T-cell (primary cell): ENCODE data around the gene LIX1. TPM values are rescaled to one million over a fixed set of nuclear protein-coding genes. Genes with fewer than 3 reads are reported as not detected.
"Not testable (repeated sequence)": the region's sequence is repeated elsewhere in the genome, so short reads cannot be mapped to it uniquely, and the experiment has no call there.

ENCODE experiments used
- ATAC-seq, 4 experiments: fragments of 200-7000 bp in 3 of 4; fragments of 150-1000 bp in 1 of 4; cut with Tn5 transposase; replicated peaks in 1 of 4; 1 replicate in 3 of 4; 2 replicates in 1 of 4; pipeline ENCODE4 v1.10.0; 2021; ENCODE audit warnings: moderate library complexity in 3 of 4, mild to moderate bottlenecking in 2 of 4, moderate number of reproducible peaks in 1 of 4
- CTCF ChIA-PET, 2 donors: fragments of 300-600 bp; sonication (Branson Sonifier 250); formaldehyde crosslinking; loops; one replicate each; lab custom pipeline; 2022; ENCODE audit warnings: antibody characterized with exemption in 2 of 2; lab: Charles Lee
- POLR2A ChIA-PET, 2 donors: fragments of 300-600 bp; sonication (Branson Sonifier 250); formaldehyde crosslinking; loops; one replicate each; lab custom pipeline; 2022; ENCODE audit warnings: antibody characterized with exemption in 2 of 2; lab: Charles Lee
- DNase-seq, 35 experiments: peaks; one replicate each; pipeline versions ENCODE4 v3.0.0 to v3.0.0-alpha.2; 2013 to 2023
- H3K27ac ChIP-seq: one replicate; pipeline ENCODE4 v1.5.1; 2013; ENCODE audit warnings: low read length
- H3K27me3 ChIP-seq, 2 experiments: replicated peaks in 1 of 2; 1 replicate in 1 of 2; 2 replicates in 1 of 2; pipeline versions ENCODE4 v1.6.1 to v1.7.0; 2013; ENCODE audit warnings: low read length in 1 of 2, mixed read lengths in 1 of 2; ENCODE audit not compliant: control insufficient read depth in 2 of 2, insufficient read depth in 2 of 2; ENCODE audit errors: extremely low read depth in 1 of 2
- H3K36me3 ChIP-seq, 2 donors: 1 replicate in 1 of 2; 2 replicates in 1 of 2; pipeline versions ENCODE4 v1.6.1 to v1.7.0; 2013; ENCODE audit warnings: low read length in 1 of 2; ENCODE audit not compliant: control insufficient read depth in 2 of 2, insufficient read depth in 1 of 2; ENCODE audit errors: extremely low read depth in 1 of 2
- H3K4me1 ChIP-seq, 2 experiments: 1 replicate in 1 of 2; 2 replicates in 1 of 2; pipeline versions ENCODE4 v1.6.1 to v1.7.0; 2013; ENCODE audit warnings: low read length in 2 of 2, mixed read lengths in 1 of 2; ENCODE audit not compliant: insufficient read depth in 2 of 2, control insufficient read depth in 1 of 2; ENCODE audit errors: extremely low read depth in 1 of 2
- H3K4me3 ChIP-seq, 2 donors: 1 replicate in 1 of 2; 2 replicates in 1 of 2; pipeline versions ENCODE4 v1.5.1 to v1.7.0; 2013; ENCODE audit warnings: mild to moderate bottlenecking in 2 of 2, low read length in 1 of 2, moderate library complexity in 1 of 2; ENCODE audit not compliant: control insufficient read depth in 1 of 2; ENCODE audit errors: extremely low read depth in 1 of 2
- H3K9me3 ChIP-seq: 2 replicates; pipeline ENCODE4 v1.7.0; 2013
- H3K27ac Mint-ChIP-seq, 2 donors: one replicate each; pipeline ENCODE4 v1.8.0; 2020 to 2021; ENCODE audit warnings: mild to moderate bottlenecking in 2 of 2, mixed read lengths in 2 of 2
- H3K27me3 Mint-ChIP-seq, 2 donors: one replicate each; pipeline ENCODE4 v1.8.0; 2021 to 2022; ENCODE audit warnings: mixed read lengths in 2 of 2
- H3K36me3 Mint-ChIP-seq: one replicate; pipeline ENCODE4 v1.8.0; 2021; ENCODE audit warnings: mixed read lengths
- H3K4me1 Mint-ChIP-seq, 3 donors: one replicate each; pipeline ENCODE4 v1.8.0; 2020 to 2022; ENCODE audit warnings: mixed read lengths in 3 of 3, mild to moderate bottlenecking in 1 of 3
- H3K4me3 Mint-ChIP-seq, 3 donors: one replicate each; pipeline ENCODE4 v1.8.0; 2020 to 2022; ENCODE audit warnings: mild to moderate bottlenecking in 3 of 3, mixed read lengths in 3 of 3, moderate library complexity in 3 of 3
- H3K9me3 Mint-ChIP-seq, 3 donors: one replicate each; pipeline ENCODE4 v1.8.0; 2020 to 2022; ENCODE audit warnings: mixed read lengths in 3 of 3
- WGBS: methylation state at CpG from one replicate; pipeline ENCODE4 v1.1.5; 2013; ENCODE audit warnings: missing lambda C conversion rate; ENCODE audit not compliant: insufficient coverage; 5-methylcytosine and 5-hydroxymethylcytosine counted together
- total RNA-seq, 35 experiments: library from RNA in 6 of 35; stranded (reverse) in 6 of 35; fragments of 120-200 nt in 1 of 35; gene quantifications; one replicate each; pipeline versions ENCODE4 v1.2.1 to v1.2.4 and lab custom pipeline; 2013 to 2026

Gene LIX1
- total RNA-seq, 5 donors from 2014 or later (not counting 1 experiment from before 2014, with no cell fraction given) = not detected

DNA sequence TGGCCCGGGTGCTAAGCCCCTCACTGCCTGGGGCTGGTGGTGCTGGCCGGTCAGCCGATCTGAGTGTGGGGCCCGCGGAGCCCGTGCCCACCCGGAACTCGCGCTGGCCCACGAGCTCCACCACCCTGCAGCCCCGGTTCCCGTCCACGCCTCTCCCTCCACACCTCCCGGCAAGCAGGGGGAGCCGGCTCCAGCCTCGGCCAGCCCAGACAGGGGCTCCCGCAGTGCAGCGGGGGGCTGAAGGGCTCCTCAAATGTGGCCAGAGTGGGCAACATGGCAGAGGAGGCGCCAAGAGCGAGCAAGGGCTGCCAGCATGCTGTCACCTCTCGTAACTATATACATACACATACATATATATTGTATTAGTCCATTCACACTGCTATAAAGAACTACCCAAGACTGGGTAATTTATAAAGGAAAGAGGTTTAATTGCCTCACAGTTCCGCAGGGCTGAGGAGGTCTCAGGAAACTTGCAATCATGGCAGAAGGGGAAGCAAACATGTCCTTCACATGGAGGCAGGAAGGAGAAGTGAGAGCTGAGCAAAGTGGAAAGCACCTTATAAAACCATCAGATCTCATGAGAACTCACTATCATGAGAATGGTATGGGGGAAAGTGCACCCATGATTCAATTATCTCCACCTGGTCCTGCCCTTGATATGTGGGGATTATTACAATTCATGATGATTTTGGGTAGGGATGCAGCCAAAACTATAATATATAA, 56.8 kb downstream of the LIX1 start:
- no peak overlapping the region for H3K4me3 Mint-ChIP-seq
- no peak for ATAC-seq
- WGBS = 99% methylated on average over 14 of the region's 22 CpGs
- no peak overlapping the region for H3K27ac Mint-ChIP-seq
- peak in 1 of 35 experiments; percentile 13 for DNase-seq
- peaks cover 0 to 2% of the 10 kb centered on the region in 2 experiments for H3K4me1 ChIP-seq
- no peak overlapping the region for H3K4me3 ChIP-seq
- ChIA-PET CTCF (no interaction called here), POLR2A (no interaction called here)
- no peak overlapping the region for H3K27ac ChIP-seq
- H3K27me3 Mint-ChIP-seq = no peaks in the 10 kb centered on the region
- no peaks in the 10 kb centered on the region for H3K27me3 ChIP-seq
- H3K9me3 Mint-ChIP-seq = no peaks in the 10 kb centered on the region
- no peaks in the 10 kb centered on the region for H3K9me3 ChIP-seq
- H3K4me1 Mint-ChIP-seq = peaks cover 8 to 12% (median 9%) of the 10 kb centered on the region in 3 donors
- H3K36me3 ChIP-seq = no peaks in the 10 kb centered on the region
- H3K36me3 Mint-ChIP-seq = no peaks in the 10 kb centered on the region

- POLR2A ChIA-PET, H3K4me3 ChIP-seq, ATAC-seq, DNase-seq, H3K36me3 ChIP-seq, H3K27me3 Mint-ChIP-seq, H3K27me3 ChIP-seq, H3K9me3 ChIP-seq, H3K4me1 ChIP-seq, H3K9me3 Mint-ChIP-seq, H3K4me3 Mint-ChIP-seq, H3K36me3 Mint-ChIP-seq, H3K27ac ChIP-seq, CTCF ChIA-PET, H3K27ac Mint-ChIP-seq: not testable (repeated sequence)
- peaks cover 8 to 12% (median 9%) of the 10 kb centered on the region in 3 donors for H3K4me1 Mint-ChIP-seq
- 93% methylated on average over 19 of the region's 21 CpGs for WGBS
Observed at GRCh38 chr5:97084782-97085458, 57.5 kb downstream of the LIX1 start.

GRCh38 chr5:97078958-97079743, 63.3 kb downstream of the LIX1 start:
- WGBS = 95% methylated on average over 3 of the region's 4 CpGs
- ChIA-PET POLR2A (no interaction called here), CTCF (interaction anchor here in 1 of 2 donors (0.6 kb wide), 1 partner anchor 351 kb away, joined by 3 read pairs; no protein-coding TSS in a partner anchor)
- ATAC-seq (no peak), DNase-seq (no peak)
- no peaks in the 10 kb centered on the region for H3K27me3 ChIP-seq
- H3K9me3 ChIP-seq = no peaks in the 10 kb centered on the region
- H3K27ac Mint-ChIP-seq = no peak overlapping the region
- H3K27me3 Mint-ChIP-seq = no peaks in the 10 kb centered on the region
- H3K36me3 ChIP-seq = no peaks in the 10 kb centered on the region
- peaks cover 9 to 17% (median 11%) of the 10 kb centered on the region in 3 donors for H3K4me1 Mint-ChIP-seq
- H3K4me3 ChIP-seq = no peak overlapping the region
- H3K4me1 ChIP-seq = peaks cover 0 to 2% of the 10 kb centered on the region in 2 experiments
- no peak overlapping the region for H3K4me3 Mint-ChIP-seq
- H3K27ac ChIP-seq = no peak overlapping the region
- no peaks in the 10 kb centered on the region for H3K9me3 Mint-ChIP-seq
- no peaks in the 10 kb centered on the region for H3K36me3 Mint-ChIP-seq

GRCh38 chr5:97077246-97077645, 65.2 kb downstream of the LIX1 start:
- H3K4me1 ChIP-seq = peaks cover 0 to 2% of the 10 kb centered on the region in 2 experiments
- Mint-ChIP-seq H3K27me3 (peaks cover 0 to 3% of the 10 kb centered on the region in 2 donors), H3K27ac (no peak overlapping the region), H3K9me3 (no peaks in the 10 kb centered on the region), H3K4me1 (peaks cover 6 to 16% (median 10%) of the 10 kb centered on the region in 3 donors), H3K4me3 (no peak overlapping the region), H3K36me3 (peaks cover 3% of the 10 kb centered on the region)
- H3K36me3 ChIP-seq = no peaks in the 10 kb centered on the region
- 92% methylated on average over 2 of the region's 4 CpGs for WGBS
- ChIA-PET CTCF (no interaction called here), POLR2A (no interaction called here)
- H3K27me3 ChIP-seq = peaks cover 0 to 6% of the 10 kb centered on the region in 2 experiments
- DNase-seq (no peak), ATAC-seq (no peak)
- H3K9me3 ChIP-seq = no peaks in the 10 kb centered on the region
- no peak overlapping the region for H3K4me3 ChIP-seq
- H3K27ac ChIP-seq = no peak overlapping the region

GRCh38 chr5:97076098-97076497, 66.3 kb downstream of the LIX1 start:
- H3K4me3 ChIP-seq = no peak overlapping the region
- Mint-ChIP-seq H3K9me3 (no peaks in the 10 kb centered on the region), H3K27me3 (peaks cover 0 to 3% of the 10 kb centered on the region in 2 donors), H3K4me1 (peaks cover 0 to 10% (median 4%) of the 10 kb centered on the region in 3 donors), H3K4me3 (no peak overlapping the region), H3K36me3 (peaks cover 3% of the 10 kb centered on the region), H3K27ac (no peak overlapping the region)
- no peaks in the 10 kb centered on the region for H3K36me3 ChIP-seq
- no peaks in the 10 kb centered on the region for H3K4me1 ChIP-seq
- POLR2A ChIA-PET = no interaction called here
- H3K27ac ChIP-seq = no peak overlapping the region
- ATAC-seq = no peak
- H3K27me3 ChIP-seq = peaks cover 0 to 6% of the 10 kb centered on the region in 2 experiments
- H3K9me3 ChIP-seq = no peaks in the 10 kb centered on the region
- DNase-seq = no peak
- CTCF ChIA-PET = interaction anchor here in 1 of 2 donors (0.5 kb wide), 1 partner anchor 581 kb away, joined by 3 read pairs; no protein-coding TSS in a partner anchor

DNA sequence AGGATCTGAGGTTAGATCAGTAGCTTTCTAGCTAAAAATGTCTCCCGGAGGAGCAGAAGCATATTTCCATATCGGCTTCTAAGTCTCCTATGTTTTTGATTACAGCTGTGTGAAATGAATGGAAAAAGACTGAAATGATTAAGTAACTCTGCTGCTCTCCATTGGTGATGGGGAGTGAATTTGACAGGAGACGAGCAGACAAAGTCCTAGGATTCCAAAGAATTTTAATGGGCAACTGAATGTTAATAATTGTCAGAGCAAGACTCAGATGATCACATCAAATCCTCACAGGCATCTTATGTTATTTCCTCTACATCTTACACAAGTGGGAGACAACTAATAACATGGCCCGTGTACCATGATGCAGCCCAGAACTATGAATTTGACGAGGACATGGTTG, 66.8 kb downstream of the LIX1 start:
- Mint-ChIP-seq H3K4me1 (peaks cover 0 to 7% (median 4%) of the 10 kb centered on the region in 3 donors), H3K4me3 (no peak overlapping the region), H3K36me3 (peaks cover 3% of the 10 kb centered on the region), H3K27me3 (peaks cover 0 to 3% of the 10 kb centered on the region in 2 donors), H3K9me3 (no peaks in the 10 kb centered on the region), H3K27ac (no peak overlapping the region)
- Histone ChIP-seq H3K27me3 (peaks cover 0 to 6% of the 10 kb centered on the region in 2 experiments), H3K4me3 (no peak overlapping the region), H3K9me3 (no peaks in the 10 kb centered on the region), H3K36me3 (no peaks in the 10 kb centered on the region), H3K27ac (no peak overlapping the region), H3K4me1 (no peaks in the 10 kb centered on the region)
- POLR2A ChIA-PET = no interaction called here
- WGBS = no CpG with 5 or more reads among the region's 5 CpGs
- ATAC-seq = no peak
- no peak for DNase-seq
- CTCF ChIA-PET = interaction anchor here in 1 of 2 donors (0.5 kb wide), 2 partner anchors 581 to 1620 kb away, joined by 3 read pairs; no protein-coding TSS in a partner anchor
